H1 (cell line): Measurements from ENCODE around the gene CIITA. TPM values are rescaled to one million over a fixed set of nuclear protein-coding genes. Genes with fewer than 3 reads are reported as not detected.

Source experiments
- CTBP2 ChIP-seq: IDR thresholded peaks from 2 replicates; pipeline ENCODE4 v1.7.0; 2011; ENCODE audit warnings: borderline replicate concordance, mild to moderate bottlenecking, moderate library complexity, mixed read lengths, low read length; ENCODE audit not compliant: insufficient read depth, insufficient read length
- KDM5A ChIP-seq: fragments of 200-600 bp; IDR thresholded peaks from 2 replicates; pipeline ENCODE4 v1.7.1; 2012; ENCODE audit warnings: mild to moderate bottlenecking, low read length, inconsistent platforms, mixed read lengths
- MAFK ChIP-seq: IDR thresholded peaks from 2 replicates; pipeline ENCODE4 v1.6.1; 2012; ENCODE audit warnings: low read depth, mild to moderate bottlenecking, improper control_type of control experiment, low read length
- NRF1 ChIP-seq: IDR thresholded peaks from 2 replicates; pipeline ENCODE4 v1.6.1; 2011; ENCODE audit warnings: mild to moderate bottlenecking, low read depth, low read length, improper control_type of control experiment
- POLR2AphosphoS5 ChIP-seq: IDR thresholded peaks from 2 replicates; pipeline ENCODE4 v1.6.1; 2011; ENCODE audit warnings: low read depth, low read length
- POU5F1 ChIP-seq: IDR thresholded peaks from 2 replicates; pipeline ENCODE4 v1.6.1; 2011; ENCODE audit warnings: low read depth, mild to moderate bottlenecking, low read length, moderate library complexity
- SIX5 ChIP-seq: IDR thresholded peaks from 2 replicates; pipeline ENCODE4 v1.6.1; 2011; ENCODE audit warnings: mild to moderate bottlenecking, low read depth, low read length
- SRF ChIP-seq: IDR thresholded peaks from 2 replicates; pipeline ENCODE4 v1.6.1; 2011; ENCODE audit warnings: mild to moderate bottlenecking, low read depth, low read length, moderate library complexity
- polyA plus RNA-seq, 7 experiments: library from polyadenylated mRNA; depleted of rRNA in 3 of 7; stranded (reverse) in 5 of 7; unstranded in 2 of 7; fragments of >200 nt in 5 of 7; fragments of 200-250 nt in 2 of 7; gene quantifications; 1 replicate in 5 of 7; 2 replicates in 1 of 7; 4 replicates in 1 of 7; pipeline versions ENCODE4 v1.2.1 to v1.2.3, GENCODE V29; 2011 to 2013; ENCODE audit warnings: missing spikeins in 2 of 7, mixed read lengths in 2 of 7
- total RNA-seq: library from RNA; stranded (reverse); fragmentation: NEBNext Ultra II Directional; extraction: Animal tissue kit (Norgen Biotek cat#: 25700); gene quantifications from 2 replicates; pipeline ENCODE4 v1.2.1, GENCODE V29; 2021
- TF ChIP-seq, protein P1 (sequence below): IDR thresholded peaks from 2 replicates; pipeline ENCODE4 v1.6.1; 2012; ENCODE audit warnings: inconsistent platforms

The CIITA gene
- total and polyA plus RNA-seq, 2 of the 8 experiments (the other 6 are each of a cell fraction or from before 2014, with no cell fraction given) = 0.07 to 0.17 TPM

DNA sequence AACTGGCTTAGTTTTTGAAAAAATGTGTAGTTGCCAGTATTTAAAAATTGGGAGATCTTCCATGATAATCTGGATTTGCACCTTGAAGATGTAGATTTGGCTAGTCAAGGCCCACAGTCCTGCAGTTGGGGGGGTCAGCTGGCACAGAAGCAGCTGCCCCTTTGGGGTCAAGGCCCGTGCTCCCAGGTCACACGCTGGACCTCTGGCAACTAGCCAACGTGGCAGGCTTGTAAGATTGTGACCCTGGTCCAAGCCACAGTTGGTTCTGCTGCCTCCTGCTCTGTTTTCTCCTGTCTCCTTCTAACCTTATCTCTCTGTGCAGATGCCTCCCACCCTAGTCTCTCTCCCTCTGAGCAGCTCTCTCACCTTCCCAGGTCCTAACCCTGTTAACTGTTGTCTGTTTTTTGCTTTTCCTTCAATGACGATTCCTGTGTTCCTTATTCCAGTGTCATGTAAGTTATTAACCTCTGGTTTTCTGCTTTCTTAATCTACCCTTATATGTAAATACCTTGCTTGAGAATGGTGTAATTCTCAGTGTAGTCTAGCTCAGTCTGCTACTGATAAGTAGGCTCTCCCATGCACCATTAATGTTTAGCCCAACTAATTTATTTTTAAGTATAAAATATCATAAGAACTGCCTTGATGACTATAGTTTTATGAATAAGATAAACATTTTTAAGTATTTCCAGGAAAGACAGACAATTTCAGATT, 95.3 kb downstream of the CIITA start (continued):
- TF ChIP-seq POLR2AphosphoS5 (no peak), NRF1 (no peak), MAFK (no peak), CTBP2 (no peak), SRF (no peak), POU5F1 (no peak), SIX5 (no peak), KDM5A (no peak)
- TF ChIP-seq, protein P1, sequence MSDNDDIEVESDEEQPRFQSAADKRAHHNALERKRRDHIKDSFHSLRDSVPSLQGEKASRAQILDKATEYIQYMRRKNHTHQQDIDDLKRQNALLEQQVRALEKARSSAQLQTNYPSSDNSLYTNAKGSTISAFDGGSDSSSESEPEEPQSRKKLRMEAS = no peak
